Subcutaneous abdominal adipose tissue (tissue), 5 donors: Measurements from ENCODE around the gene C19orf85.
"Not testable (repeated sequence)": the region's sequence is repeated elsewhere in the genome, so short reads cannot be mapped to it uniquely, and the experiment has no call there.

Experiments
- H3K27ac ChIP-seq: one replicate; pipeline ENCODE4 v1.7.0; 2013; ENCODE audit warnings: low read depth, mild to moderate bottlenecking, inconsistent platforms, low read length, moderate library complexity
- H3K27me3 ChIP-seq, 5 donors: one replicate each; pipeline ENCODE4 v1.7.0; 2013; ENCODE audit warnings: low read length in 5 of 5, inconsistent platforms in 1 of 5; ENCODE audit not compliant: control insufficient read depth in 5 of 5, insufficient read depth in 4 of 5
- H3K36me3 ChIP-seq, 5 donors: one replicate each; pipeline ENCODE4 v1.7.0; 2013; ENCODE audit warnings: low read length in 5 of 5; ENCODE audit not compliant: control insufficient read depth in 5 of 5, insufficient read depth in 5 of 5
- H3K4me1 ChIP-seq, 5 donors: one replicate each; pipeline ENCODE4 v1.7.0; 2013; ENCODE audit warnings: low read length in 5 of 5, mild to moderate bottlenecking in 3 of 5, moderate library complexity in 1 of 5; ENCODE audit not compliant: control insufficient read depth in 5 of 5, insufficient read depth in 5 of 5
- H3K4me3 ChIP-seq, 5 donors: one replicate each; pipeline ENCODE4 v1.7.0; 2013; ENCODE audit warnings: low read length in 5 of 5, low read depth in 1 of 5
- H3K9ac ChIP-seq, 5 donors: one replicate each; pipeline ENCODE4 v1.7.0; 2013; ENCODE audit warnings: low read length in 5 of 5, mild to moderate bottlenecking in 4 of 5, moderate library complexity in 3 of 5
- H3K9me3 ChIP-seq, 5 donors: one replicate each; pipeline ENCODE4 v1.7.0; 2013; ENCODE audit warnings: low read length in 5 of 5; ENCODE audit not compliant: control insufficient read depth in 5 of 5
- donor health status: healthy.
- donor health status: healthy.
- donor health status: healthy.
- donor health status: healthy.
- donor health status: healthy.

C19orf85 gene

GRCh38 chr19:55451163-55451964, 13.2 kb downstream of the C19orf85 start:
- Histone ChIP-seq H3K4me3 (no peak overlapping the region), H3K9me3 (no peaks in the 10 kb centered on the region), H3K27ac (no peak overlapping the region), H3K4me1 (peaks cover 0 to 13% (median 9%) of the 10 kb centered on the region in 5 donors), H3K9ac (no peak overlapping the region), H3K36me3 (peaks cover 0 to 22% (median 3%) of the 10 kb centered on the region in 5 donors), H3K27me3 (peaks cover 12 to 42% (median 33%) of the 10 kb centered on the region in 5 donors)

- Histone ChIP-seq H3K9ac (no peak overlapping the region), H3K36me3 (peaks cover 0 to 9% (median 0%) of the 10 kb centered on the region in 5 donors), H3K9me3 (no peaks in the 10 kb centered on the region), H3K27ac (no peak overlapping the region), H3K4me3 (no peak overlapping the region), H3K4me1 (peaks cover 0 to 13% (median 9%) of the 10 kb centered on the region in 5 donors), H3K27me3 (peaks cover 17 to 54% (median 42%) of the 10 kb centered on the region in 5 donors)
Measured at GRCh38 chr19:55449469-55449868, 15.1 kb downstream of the C19orf85 start.

- H3K27ac ChIP-seq, H3K4me3 ChIP-seq, H3K9me3 ChIP-seq, H3K9ac ChIP-seq, H3K36me3 ChIP-seq: not testable (repeated sequence)
- Histone ChIP-seq H3K27me3 (peaks cover 25 to 63% (median 52%) of the 10 kb centered on the region in 5 donors), H3K4me1 (peaks cover 0 to 13% (median 9%) of the 10 kb centered on the region in 5 donors)
Measured at GRCh38 chr19:55448175-55448490, 16.4 kb downstream of the C19orf85 start.

- H3K27me3 ChIP-seq: peaks cover 25 to 61% (median 54%) of the 10 kb centered on the region in 5 donors
- no peaks in the 10 kb centered on the region for H3K9me3 ChIP-seq
- H3K4me3 ChIP-seq: no peak overlapping the region
- H3K9ac ChIP-seq: no peak overlapping the region
- H3K27ac ChIP-seq: no peak overlapping the region
- no peaks in the 10 kb centered on the region for H3K36me3 ChIP-seq
- H3K4me1 ChIP-seq: peaks cover 0 to 10% (median 9%) of the 10 kb centered on the region in 5 donors
Measured at GRCh38 chr19:55447421-55448174, 17.0 kb downstream of the C19orf85 start.

- H3K36me3 ChIP-seq: no peaks in the 10 kb centered on the region
- peaks cover 0 to 10% (median 5%) of the 10 kb centered on the region in 5 donors for H3K4me1 ChIP-seq
- H3K27me3 ChIP-seq: peaks cover 27 to 62% (median 58%) of the 10 kb centered on the region in 5 donors
- no peak overlapping the region for H3K27ac ChIP-seq
- no peak overlapping the region for H3K9ac ChIP-seq
- H3K4me3 ChIP-seq: no peak overlapping the region
- H3K9me3 ChIP-seq: no peaks in the 10 kb centered on the region
Measured at GRCh38 chr19:55446060-55446459, 18.5 kb downstream of the C19orf85 start.

GRCh38 chr19:55444646-55445045, 19.9 kb downstream of the C19orf85 start:
- peaks cover 35 to 65% (median 63%) of the 10 kb centered on the region in 5 donors for H3K27me3 ChIP-seq
- no peak overlapping the region for H3K27ac ChIP-seq

GRCh38 chr19:55443824-55444480, 20.6 kb downstream of the C19orf85 start:
- H3K27ac ChIP-seq: no peak overlapping the region

More at GRCh38 chr19:55444646-55445045, 19.9 kb downstream of the C19orf85 start:
- H3K9ac ChIP-seq: no peak overlapping the region
- H3K9me3 ChIP-seq: no peaks in the 10 kb centered on the region
- no peak overlapping the region for H3K4me3 ChIP-seq
- H3K4me1 ChIP-seq: peaks cover 0 to 20% (median 6%) of the 10 kb centered on the region in 5 donors
- no peaks in the 10 kb centered on the region for H3K36me3 ChIP-seq

GRCh38 chr19:55443045-55443823, 21.3 kb downstream of the C19orf85 start, which contains the start of gene SHISA7:
TSS of gene SHISA7 (minus strand) at chr19:55443300. CDS start at chr19:55442863, 437 bp downstream.
- Histone ChIP-seq H3K27me3 (peaks cover 38 to 71% (median 67%) of the 10 kb centered on the region in 5 donors), H3K4me1 (peaks cover 0 to 20% (median 6%) of the 10 kb centered on the region in 5 donors), H3K36me3 (no peaks in the 10 kb centered on the region), H3K4me3 (no peak within 1 kb of the TSS), H3K9ac (no peak within 1 kb of the TSS), H3K9me3 (peaks cover 0 to 4% (median 0%) of the 10 kb centered on the region in 5 donors), H3K27ac (no peak within 1 kb of the TSS)

More at GRCh38 chr19:55443824-55444480, 20.6 kb downstream of the C19orf85 start:
- H3K36me3 ChIP-seq: no peaks in the 10 kb centered on the region
- H3K4me1 ChIP-seq: peaks cover 0 to 20% (median 6%) of the 10 kb centered on the region in 5 donors
- H3K4me3 ChIP-seq: no peak overlapping the region
- H3K9ac ChIP-seq: no peak overlapping the region
- H3K27me3 ChIP-seq: peaks cover 36 to 65% (median 63%) of the 10 kb centered on the region in 5 donors
- H3K9me3 ChIP-seq: peaks cover 0 to 2% (median 0%) of the 10 kb centered on the region in 5 donors

GRCh38 chr19:55442372-55442961, 22.1 kb downstream of the C19orf85 start:
- Histone ChIP-seq H3K4me1 (peaks cover 0 to 20% (median 6%) of the 10 kb centered on the region in 5 donors), H3K27me3 (peaks cover 38 to 75% (median 65%) of the 10 kb centered on the region in 5 donors), H3K9me3 (peaks cover 0 to 4% (median 0%) of the 10 kb centered on the region in 5 donors), H3K9ac (no peak overlapping the region), H3K27ac (no peak overlapping the region), H3K4me3 (no peak overlapping the region), H3K36me3 (no peaks in the 10 kb centered on the region)
